Trophoblast cell (in vitro differentiated cells and primary cell): ENCODE results near the gene SMAP2.

Source experiments
- DNase-seq, 2 donors: peaks; one replicate each; pipeline ENCODE4 v3.0.0-alpha.2; 2016
- H2AFZ ChIP-seq: 2 replicates; pipeline ENCODE4 v1.6.1; 2013; ENCODE audit warnings: low read length, moderate library complexity, mild to moderate bottlenecking; ENCODE audit not compliant: insufficient read depth, poor library complexity
- H2AK5ac ChIP-seq: 2 replicates; pipeline ENCODE4 v1.6.1; 2013; ENCODE audit warnings: mild to moderate bottlenecking, low read length
- H2BK120ac ChIP-seq: 2 replicates; pipeline ENCODE4 v1.6.1; 2013; ENCODE audit warnings: low read length, mild to moderate bottlenecking, moderate library complexity; ENCODE audit not compliant: insufficient read depth, poor library complexity
- H2BK12ac ChIP-seq: 2 replicates; pipeline ENCODE4 v1.6.1; 2013; ENCODE audit warnings: mild to moderate bottlenecking, low read length, moderate library complexity
- H2BK5ac ChIP-seq: 2 replicates; pipeline ENCODE4 v1.6.1; 2013; ENCODE audit warnings: low read length, low read depth, moderate library complexity, mild to moderate bottlenecking; ENCODE audit not compliant: poor library complexity
- H3K14ac ChIP-seq: 2 replicates; pipeline ENCODE4 v1.6.1; 2013; ENCODE audit warnings: mild to moderate bottlenecking, low read length
- H3K18ac ChIP-seq: 2 replicates; pipeline ENCODE4 v1.6.1; 2013; ENCODE audit warnings: mild to moderate bottlenecking, low read length
- H3K23ac ChIP-seq: 2 replicates; pipeline ENCODE4 v1.6.1; 2013; ENCODE audit warnings: low read length
- H3K27ac ChIP-seq: 2 replicates; pipeline ENCODE4 v1.5.1; 2013; ENCODE audit warnings: low read depth, mild to moderate bottlenecking, inconsistent platforms, low read length, moderate library complexity
- H3K27me3 ChIP-seq: 2 replicates; pipeline ENCODE4 v1.6.1; 2013; ENCODE audit warnings: inconsistent platforms, mild to moderate bottlenecking, low read length, moderate library complexity; ENCODE audit not compliant: insufficient read depth
- H3K36me3 ChIP-seq, 2 experiments: 1 replicate in 1 of 2; 2 replicates in 1 of 2; pipeline ENCODE4 v1.6.1; 2013; ENCODE audit warnings: low read length in 2 of 2, mild to moderate bottlenecking in 2 of 2, moderate library complexity in 1 of 2; ENCODE audit not compliant: insufficient read depth in 2 of 2, control insufficient read depth in 1 of 2
- H3K4ac ChIP-seq: 2 replicates; pipeline ENCODE4 v1.6.1; 2013; ENCODE audit warnings: low read depth, mild to moderate bottlenecking, low read length, moderate library complexity
- H3K4me1 ChIP-seq, 2 experiments: 1 replicate in 1 of 2; 2 replicates in 1 of 2; pipeline ENCODE4 v1.6.1; 2013; ENCODE audit warnings: low read length in 2 of 2, mild to moderate bottlenecking in 2 of 2, moderate library complexity in 1 of 2; ENCODE audit not compliant: insufficient read depth in 2 of 2, control insufficient read depth in 1 of 2
- H3K4me2 ChIP-seq: 2 replicates; pipeline ENCODE4 v1.6.1; 2013; ENCODE audit warnings: inconsistent platforms, mild to moderate bottlenecking, low read length, moderate library complexity
- H3K4me3 ChIP-seq: 2 replicates; pipeline ENCODE4 v1.5.1; 2013; ENCODE audit warnings: mild to moderate bottlenecking, low read depth, low read length, inconsistent platforms
- H3K79me1 ChIP-seq: one replicate; pipeline ENCODE4 v1.6.1; 2013; ENCODE audit warnings: low read length
- H3K79me2 ChIP-seq: 2 replicates; pipeline ENCODE4 v1.6.1; 2013; ENCODE audit warnings: low read length, mild to moderate bottlenecking; ENCODE audit not compliant: control insufficient read depth, insufficient read depth, poor library complexity
- H3K9ac ChIP-seq: 2 replicates; pipeline ENCODE4 v1.6.1; 2013; ENCODE audit warnings: mild to moderate bottlenecking, low read length
- H3K9me3 ChIP-seq: 2 replicates; pipeline ENCODE4 v1.6.1; 2013; ENCODE audit warnings: low read depth, mild to moderate bottlenecking, control low read depth, inconsistent platforms, low read length; ENCODE audit not compliant: insufficient read depth
- H4K12ac ChIP-seq: 2 replicates; pipeline ENCODE4 v1.6.1; 2013; ENCODE audit warnings: low read depth, mild to moderate bottlenecking, low read length, moderate library complexity
- H4K8ac ChIP-seq: 2 replicates; pipeline ENCODE4 v1.6.1; 2013; ENCODE audit warnings: low read depth, mild to moderate bottlenecking, low read length, moderate library complexity
- H4K91ac ChIP-seq: one replicate; pipeline ENCODE4 v1.6.1; 2013; ENCODE audit warnings: low read depth, mild to moderate bottlenecking, low read length, moderate library complexity
- WGBS: extraction: QIAGEN DNeasy Blood & Tissue Kit; methylation state at CpG from one replicate; pipeline ENCODE4 v1.1.7; 2013; ENCODE audit warnings: missing lambda C conversion rate; ENCODE audit not compliant: insufficient read length, insufficient coverage; ENCODE audit errors: extremely low coverage; 5-methylcytosine and 5-hydroxymethylcytosine counted together

SMAP2 gene

GRCh38 chr1:40409467-40409866 is 35.9 kb downstream of the SMAP2 start:
- H3K4me3 ChIP-seq, result no peak overlapping the region
- H3K4me2 ChIP-seq, result no peak overlapping the region
- H2BK5ac ChIP-seq, result no peak overlapping the region
- no peak for DNase-seq
- no CpG with 5 or more reads among the region's 4 CpGs for WGBS
- no peaks in the 10 kb centered on the region for H3K79me1 ChIP-seq
- H3K36me3 ChIP-seq, result no peaks in the 10 kb centered on the region
- no peak overlapping the region for H2BK12ac ChIP-seq
- H3K79me2 ChIP-seq, result no peaks in the 10 kb centered on the region
- no peaks in the 10 kb centered on the region for H3K9me3 ChIP-seq
- H2AK5ac ChIP-seq, result no peak overlapping the region
- H3K9ac ChIP-seq, result no peak overlapping the region
- no peak overlapping the region for H2AFZ ChIP-seq
- no peak overlapping the region for H3K23ac ChIP-seq
- no peak overlapping the region for H3K14ac ChIP-seq
- no peak overlapping the region for H4K91ac ChIP-seq
- no peak overlapping the region for H4K12ac ChIP-seq
- H3K18ac ChIP-seq, result no peak overlapping the region
- no peaks in the 10 kb centered on the region for H3K27me3 ChIP-seq
- no peak overlapping the region for H4K8ac ChIP-seq
- no peak overlapping the region for H3K4ac ChIP-seq
- H3K27ac ChIP-seq, result no peak overlapping the region
- no peak overlapping the region for H2BK120ac ChIP-seq
- no peaks in the 10 kb centered on the region for H3K4me1 ChIP-seq

GRCh38 chr1:40411294-40411693 is 37.8 kb downstream of the SMAP2 start:
- H4K91ac ChIP-seq, result no peak overlapping the region
- H3K36me3 ChIP-seq, result peaks cover 0 to 2% of the 10 kb centered on the region in 2 experiments
- no peaks in the 10 kb centered on the region for H3K79me2 ChIP-seq
- H3K18ac ChIP-seq, result no peak overlapping the region
- H3K9ac ChIP-seq, result no peak overlapping the region
- H3K79me1 ChIP-seq, result no peaks in the 10 kb centered on the region
- no peak overlapping the region for H2AFZ ChIP-seq
- H2AK5ac ChIP-seq, result no peak overlapping the region
- H3K4me2 ChIP-seq, result no peak overlapping the region
- no peak overlapping the region for H4K12ac ChIP-seq
- no peak overlapping the region for H4K8ac ChIP-seq
- peak; percentile 79 to 96 for DNase-seq
- H3K4ac ChIP-seq, result no peak overlapping the region
- H2BK12ac ChIP-seq, result no peak overlapping the region
- no peaks in the 10 kb centered on the region for H3K9me3 ChIP-seq
- no peaks in the 10 kb centered on the region for H3K27me3 ChIP-seq
- H3K23ac ChIP-seq, result no peak overlapping the region
- H3K27ac ChIP-seq, result no peak overlapping the region
- no peak overlapping the region for H3K14ac ChIP-seq
- H2BK5ac ChIP-seq, result no peak overlapping the region
- H3K4me3 ChIP-seq, result no peak overlapping the region
- H3K4me1 ChIP-seq, result no peaks in the 10 kb centered on the region
- no CpG with 5 or more reads among the region's 5 CpGs for WGBS
- no peak overlapping the region for H2BK120ac ChIP-seq

- no peak overlapping the region for H4K91ac ChIP-seq
- no peak for DNase-seq
- no peak overlapping the region for H4K12ac ChIP-seq
- H3K4me2 ChIP-seq, result no peak overlapping the region
- H3K4me1 ChIP-seq, result no peaks in the 10 kb centered on the region
- H2BK120ac ChIP-seq, result no peak overlapping the region
- no peak overlapping the region for H2BK5ac ChIP-seq
- no peak overlapping the region for H2BK12ac ChIP-seq
- H3K4ac ChIP-seq, result no peak overlapping the region
- no CpG with 5 or more reads among the region's 2 CpGs for WGBS
- H3K79me2 ChIP-seq, result no peaks in the 10 kb centered on the region
- no peak overlapping the region for H2AK5ac ChIP-seq
- no peak overlapping the region for H3K18ac ChIP-seq
- H3K14ac ChIP-seq, result no peak overlapping the region
- no peak overlapping the region for H4K8ac ChIP-seq
- H3K36me3 ChIP-seq, result peaks cover 3 to 5% of the 10 kb centered on the region in 2 experiments
- no peak overlapping the region for H3K4me3 ChIP-seq
- H3K27me3 ChIP-seq, result no peaks in the 10 kb centered on the region
- no peaks in the 10 kb centered on the region for H3K9me3 ChIP-seq
- H3K79me1 ChIP-seq, result no peaks in the 10 kb centered on the region
- no peak overlapping the region for H3K27ac ChIP-seq
- H2AFZ ChIP-seq, result no peak overlapping the region
- no peak overlapping the region for H3K23ac ChIP-seq
- no peak overlapping the region for H3K9ac ChIP-seq
These were observed 38.3 kb downstream of the SMAP2 start for GRCh38 chr1:40411843-40412242.

GRCh38 chr1:40413527-40414252 is 40.2 kb downstream of the SMAP2 start:
- no peak overlapping the region for H3K4me3 ChIP-seq
- H2BK12ac ChIP-seq, result no peak overlapping the region
- no peaks in the 10 kb centered on the region for H3K79me2 ChIP-seq
- H3K9ac ChIP-seq, result no peak overlapping the region
- no peak overlapping the region for H4K12ac ChIP-seq
- H3K27ac ChIP-seq, result no peak overlapping the region
- no peak for DNase-seq
- H3K4ac ChIP-seq, result no peak overlapping the region
- no peak overlapping the region for H2AFZ ChIP-seq
- no peak overlapping the region for H2BK120ac ChIP-seq
- H3K79me1 ChIP-seq, result no peaks in the 10 kb centered on the region
- no peaks in the 10 kb centered on the region for H3K4me1 ChIP-seq
- H2BK5ac ChIP-seq, result no peak overlapping the region
- H4K91ac ChIP-seq, result no peak overlapping the region
- H3K27me3 ChIP-seq, result no peaks in the 10 kb centered on the region
- H3K36me3 ChIP-seq, result peaks cover 4 to 6% of the 10 kb centered on the region in 2 experiments
- H3K23ac ChIP-seq, result no peak overlapping the region
- H3K18ac ChIP-seq, result no peak overlapping the region
- H3K4me2 ChIP-seq, result no peak overlapping the region
- H2AK5ac ChIP-seq, result no peak overlapping the region
- no CpG with 5 or more reads among the region's 6 CpGs for WGBS
- H3K14ac ChIP-seq, result no peak overlapping the region
- no peaks in the 10 kb centered on the region for H3K9me3 ChIP-seq
- H4K8ac ChIP-seq, result no peak overlapping the region
